ENCODE measurements around the gene UBE2F. TPM values are rescaled to one million over a fixed set of nuclear protein-coding genes. Genes with fewer than 3 reads are reported as not detected.
"Not testable (repeated sequence)": the region's sequence is repeated elsewhere in the genome, so short reads cannot be mapped to it uniquely, and the experiment has no call there.

The UBE2F gene
- total RNA-seq, 2 experiments from 2014 or later = 71.4 to 80.5 TPM

DNA sequence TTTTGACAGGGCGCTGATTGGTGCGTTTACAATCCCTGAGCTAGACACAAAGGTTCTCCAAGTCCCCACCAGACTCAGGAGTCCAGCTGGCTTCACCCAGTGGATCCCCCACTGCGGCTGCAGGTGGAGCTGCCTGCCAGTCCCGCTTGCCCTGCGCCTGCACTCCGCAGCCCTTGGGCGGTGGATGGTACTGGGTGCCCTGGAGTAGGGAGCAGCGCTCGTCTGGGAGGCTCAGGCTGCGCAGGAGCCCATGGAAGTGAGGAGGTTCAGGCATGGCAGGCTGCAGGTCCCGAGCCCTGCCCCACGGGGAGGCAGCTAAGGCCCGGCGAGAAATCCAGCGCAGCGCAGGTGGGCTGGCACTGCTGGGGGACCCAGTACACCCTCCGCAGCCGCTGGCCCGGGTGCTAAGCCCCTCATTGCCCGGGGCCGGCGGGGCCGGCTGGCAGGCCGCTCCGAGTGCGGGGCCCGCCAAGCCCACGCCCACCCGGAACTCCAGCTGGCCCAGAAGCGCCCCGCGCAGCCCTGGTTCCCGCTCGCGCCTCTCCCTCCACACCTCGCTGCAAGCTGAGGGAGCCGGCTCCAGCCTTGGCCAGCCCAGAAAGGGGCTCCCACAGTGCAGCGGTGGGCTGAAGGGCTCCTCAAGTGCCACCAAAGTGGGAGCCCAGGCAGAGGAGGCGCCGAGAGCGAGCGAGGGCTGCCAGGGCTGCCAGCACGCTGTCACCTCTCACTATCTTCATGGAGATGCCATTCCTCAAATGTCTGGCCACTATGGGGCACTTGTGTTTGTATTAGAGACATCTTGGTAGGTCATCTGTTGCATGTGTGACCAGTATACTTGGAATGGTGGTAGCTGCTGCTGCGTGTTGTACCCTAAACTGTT is 91.1 kb downstream of the UBE2F start:
- DNase-seq; H3K36me3 Mint-ChIP-seq (ENCODE audit: low read depth); H3K4me3 Mint-ChIP-seq; POLR2A ChIA-PET; H3K9me3 Mint-ChIP-seq; H3K27ac Mint-ChIP-seq: not testable (repeated sequence)
- H3K27me3 Mint-ChIP-seq = peaks cover 15% of the 10 kb centered on the region
- peaks cover 39% of the 10 kb centered on the region for H3K4me1 Mint-ChIP-seq
- CTCF ChIA-PET = interaction anchor here (1.1 kb wide), 1 partner anchor 16 kb away, joined by 3 read pairs; no protein-coding TSS in a partner anchor

GRCh38 chr2:238059505-238059904 is 92.7 kb downstream of the UBE2F start:
- peaks cover 3% of the 10 kb centered on the region for H3K9me3 Mint-ChIP-seq
- H3K27me3 Mint-ChIP-seq = peaks cover 9% of the 10 kb centered on the region
- peak overlapping the region; percentile 37 for H3K27ac Mint-ChIP-seq
- peaks cover 12% of the 10 kb centered on the region for H3K36me3 Mint-ChIP-seq (ENCODE audit: low read depth)
- CTCF ChIA-PET = interaction anchor here (0.6 kb wide), 1 partner anchor 1242 kb away, joined by 3 read pairs; no protein-coding TSS in a partner anchor
- DNase-seq = no peak
- POLR2A ChIA-PET = no interaction called here
- peaks cover 55% of the 10 kb centered on the region for H3K4me1 Mint-ChIP-seq
- peak overlapping the region; percentile 83 for H3K4me3 Mint-ChIP-seq

DNA sequence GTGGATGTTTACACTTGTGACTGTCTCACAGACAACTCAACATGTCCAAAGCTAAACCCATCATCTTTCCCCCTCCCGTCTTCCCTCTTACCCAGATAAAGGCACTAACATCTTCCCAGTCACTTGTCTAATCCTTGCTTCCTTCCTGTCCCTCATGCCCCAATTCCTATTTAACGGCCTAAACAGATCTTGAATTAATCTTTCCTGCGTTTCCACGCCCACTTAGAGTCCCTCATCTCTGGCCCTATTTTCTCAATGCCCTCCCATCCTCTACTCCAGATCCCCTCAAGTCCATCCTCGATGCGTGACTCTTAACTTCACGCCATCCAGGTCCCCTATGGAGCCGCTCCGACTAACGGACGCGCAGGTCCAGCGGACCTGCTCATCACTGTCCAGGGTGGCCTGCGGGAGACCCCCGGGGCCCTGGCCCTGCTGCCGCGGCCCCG is 93.3 kb downstream of the UBE2F start:
- Mint-ChIP-seq H3K9me3 (peaks cover 3% of the 10 kb centered on the region), H3K27ac (peak overlapping the region; percentile 87), H3K27me3 (peaks cover 9% of the 10 kb centered on the region), H3K36me3 (ENCODE audit: low read depth) (peaks cover 16% of the 10 kb centered on the region), H3K4me1 (peaks cover 58% of the 10 kb centered on the region), H3K4me3 (peak overlapping the region; percentile 83)
- POLR2A ChIA-PET = interaction anchor here (1.0 kb wide), 1 partner anchor 90 kb away, joined by 3 read pairs; no protein-coding TSS in a partner anchor
- CTCF ChIA-PET = no interaction called here
- DNase-seq = peak; percentile 9

- Mint-ChIP-seq H3K27ac (peak within 1 kb of the TSS; percentile 87), H3K27me3 (peaks cover 9% of the 10 kb centered on the region), H3K4me3 (peak within 1 kb of the TSS; percentile 83), H3K9me3 (peaks cover 3% of the 10 kb centered on the region), H3K36me3 (ENCODE audit: low read depth) (peaks cover 19% of the 10 kb centered on the region), H3K4me1 (peaks cover 60% of the 10 kb centered on the region)
- peak; percentile 96 for DNase-seq
- ChIA-PET POLR2A (interaction anchor here (1.0 kb wide), 1 partner anchor 91 kb away, joined by 3 read pairs; no protein-coding TSS in a partner anchor), CTCF (interaction anchor here (0.6 kb wide), 1 partner anchor 456 kb away, joined by 3 read pairs; no protein-coding TSS in a partner anchor)
Measured at GRCh38 chr2:238060542-238061314, 93.9 kb downstream of the UBE2F start, which contains the start of gene SCLY. SCLY (plus strand) TSS chr2:238061001; CDS start chr2:238061055, 54 bp downstream.

DNA sequence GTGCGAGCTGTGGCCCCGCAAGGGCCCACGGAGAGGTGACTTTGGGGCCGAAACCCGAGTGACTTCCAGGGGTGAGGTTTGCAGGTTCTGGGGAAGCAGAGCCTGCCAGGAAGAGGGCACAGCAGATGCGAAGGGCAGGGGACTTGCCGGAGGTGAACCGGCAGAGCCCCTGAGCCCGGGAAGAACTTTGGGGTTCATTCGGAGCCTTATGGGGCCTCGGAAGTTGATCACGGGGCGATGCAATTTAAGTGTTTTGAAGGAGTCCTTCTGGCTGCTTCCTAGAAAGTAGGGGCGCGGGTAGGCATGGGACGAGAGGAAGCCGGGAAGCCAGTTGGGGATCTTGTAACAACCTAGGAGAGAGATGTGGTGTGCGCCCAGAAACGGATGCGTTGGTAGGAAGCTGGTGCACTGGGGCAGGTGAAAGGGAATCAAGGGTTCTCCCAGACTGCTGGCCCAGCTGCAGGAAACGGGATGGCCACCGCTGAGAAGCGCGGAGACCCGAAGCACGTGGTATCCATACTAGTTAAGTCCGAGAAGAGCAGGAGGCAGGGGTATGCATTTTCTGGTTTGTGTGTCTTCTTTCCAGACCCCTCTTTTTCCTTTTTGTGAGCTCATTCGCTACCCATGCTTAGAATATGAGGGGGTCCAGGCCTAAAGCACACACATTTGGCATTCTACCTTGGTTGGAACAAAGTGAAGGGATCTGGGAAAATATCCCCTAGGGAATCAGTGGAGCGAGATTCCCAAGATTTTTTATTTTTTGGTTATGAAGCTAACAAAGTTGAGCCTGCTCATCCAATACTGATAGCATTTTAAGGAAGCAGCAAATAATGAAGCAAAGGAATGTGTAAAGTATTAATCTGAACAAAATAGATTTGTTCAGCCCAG is 94.7 kb downstream of the UBE2F start:
- Mint-ChIP-seq H3K36me3 (ENCODE audit: low read depth) (peaks cover 28% of the 10 kb centered on the region), H3K4me1 (peaks cover 60% of the 10 kb centered on the region), H3K4me3 (peak overlapping the region; percentile 83), H3K27me3 (peaks cover 5% of the 10 kb centered on the region), H3K9me3 (peaks cover 5% of the 10 kb centered on the region), H3K27ac (peak overlapping the region; percentile 83)
- ChIA-PET CTCF (interaction anchor here (0.6 to 1.1 kb wide), 3 partner anchors 13 to 457 kb away, joined by 3 to 4 read pairs (median 3); no protein-coding TSS in a partner anchor), POLR2A (interaction anchor here (1.0 kb wide), 1 partner anchor 92 kb away, joined by 3 read pairs; no protein-coding TSS in a partner anchor)
- peak; percentile 32 for DNase-seq

DNA sequence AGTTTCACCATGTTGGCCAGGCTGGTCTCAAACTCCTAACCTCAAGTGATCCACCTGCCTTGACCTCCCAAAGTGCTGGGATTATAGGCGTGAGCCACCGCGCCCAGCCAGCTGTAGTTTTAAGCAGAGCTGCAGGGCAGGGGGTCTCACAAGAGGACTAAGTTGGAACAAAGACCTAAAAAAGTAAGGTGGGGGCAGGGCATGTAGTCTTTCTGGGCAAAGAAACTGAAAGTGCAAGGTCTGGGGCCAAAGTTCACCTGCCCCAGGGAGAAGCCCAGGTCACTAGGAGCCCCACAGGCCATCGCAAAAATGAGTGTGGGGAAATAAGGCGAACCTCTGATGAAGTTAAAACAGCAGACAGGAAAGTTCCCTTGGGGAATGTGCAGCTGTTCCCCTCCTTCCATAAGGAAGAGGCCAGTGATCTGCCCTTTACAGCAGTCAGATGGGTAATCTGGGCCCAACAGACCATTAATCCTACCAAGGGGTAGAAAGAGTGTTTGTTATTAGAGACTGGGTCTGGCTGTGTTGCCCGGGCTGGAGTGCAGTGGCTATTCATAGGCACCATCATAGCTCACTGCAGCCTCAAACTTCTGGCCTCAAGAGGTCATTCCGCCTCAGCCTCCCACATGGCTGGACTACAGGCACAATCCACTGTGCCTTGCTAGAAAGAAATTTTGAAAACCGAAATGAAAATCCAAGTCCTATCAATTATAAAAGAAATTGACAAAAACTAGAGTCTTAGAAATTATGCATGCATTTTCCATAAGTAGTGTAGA is 96.8 kb downstream of the UBE2F start:
- Mint-ChIP-seq H3K27me3 (no peaks in the 10 kb centered on the region), H3K4me3 (no peak overlapping the region), H3K36me3 (ENCODE audit: low read depth) (peaks cover 47% of the 10 kb centered on the region), H3K27ac (no peak overlapping the region), H3K9me3 (peaks cover 9% of the 10 kb centered on the region), H3K4me1 (peaks cover 68% of the 10 kb centered on the region)
- ChIA-PET CTCF (interaction anchor here (0.5 kb wide), 1 partner anchor 14 kb away, joined by 4 read pairs; no protein-coding TSS in a partner anchor), POLR2A (no interaction called here)
- no peak for DNase-seq

DNA sequence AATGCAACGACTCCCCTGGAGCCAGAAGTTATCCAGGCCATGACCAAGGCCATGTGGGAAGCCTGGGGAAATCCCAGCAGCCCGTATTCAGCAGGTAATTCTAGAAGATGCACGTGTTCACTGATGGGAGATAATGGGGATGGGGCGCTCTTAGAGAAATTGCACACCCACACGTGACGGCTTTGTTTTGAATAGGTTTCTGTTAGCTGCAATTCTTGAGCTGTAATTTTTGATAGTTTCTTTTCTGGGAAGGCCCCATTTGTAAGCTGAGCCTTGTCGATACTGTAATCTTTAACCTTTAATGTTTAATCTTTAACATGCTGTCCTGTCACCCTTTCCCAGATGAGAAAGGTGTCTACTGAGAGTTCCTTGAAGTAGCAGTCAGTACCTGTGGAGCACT is 97.6 kb downstream of the UBE2F start:
- Mint-ChIP-seq H3K27ac (no peak overlapping the region), H3K36me3 (ENCODE audit: low read depth) (peaks cover 50% of the 10 kb centered on the region), H3K4me1 (peaks cover 70% of the 10 kb centered on the region), H3K27me3 (no peaks in the 10 kb centered on the region), H3K9me3 (peaks cover 9% of the 10 kb centered on the region), H3K4me3 (no peak overlapping the region)
- no peak for DNase-seq
- CTCF ChIA-PET = no interaction called here
- POLR2A ChIA-PET = no interaction called here

DNA sequence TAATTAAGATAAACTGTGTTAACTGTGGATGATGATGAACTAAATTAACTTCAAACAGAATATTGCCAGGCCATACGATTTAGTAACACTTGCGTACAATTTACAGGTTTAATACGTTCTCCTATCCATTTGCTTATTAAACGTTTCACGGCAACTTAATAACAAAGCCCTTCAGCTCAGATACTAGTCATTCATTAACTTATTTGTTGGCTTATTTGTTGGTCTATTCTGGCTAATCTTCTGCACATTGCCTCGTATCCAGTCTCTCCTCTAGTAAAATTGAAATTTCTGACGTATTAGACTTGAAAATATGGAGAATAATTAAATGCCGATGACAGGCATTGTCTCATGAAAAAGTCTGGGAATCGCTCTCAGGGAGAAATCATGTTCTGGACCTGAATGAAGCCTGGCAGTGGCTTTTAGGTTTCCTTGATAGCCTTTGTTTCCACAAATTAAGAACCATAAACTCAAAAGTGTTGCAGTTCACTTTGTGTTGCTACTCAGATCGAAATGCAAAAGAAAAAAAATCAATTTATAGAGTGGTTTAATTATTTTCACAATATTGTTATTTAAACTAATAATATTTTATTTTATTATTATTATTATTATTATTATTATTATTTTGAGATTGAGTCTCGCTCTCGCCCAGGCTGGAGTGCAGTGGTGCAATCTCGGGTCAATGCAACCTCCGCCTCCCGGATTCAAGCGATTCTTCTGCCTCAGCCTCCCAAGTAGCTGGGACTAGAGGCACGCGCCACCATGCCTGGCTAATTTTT is 98.4 kb downstream of the UBE2F start:
- peaks cover 9% of the 10 kb centered on the region for H3K9me3 Mint-ChIP-seq
- no peak overlapping the region for H3K27ac Mint-ChIP-seq
- H3K4me1 Mint-ChIP-seq = peaks cover 69% of the 10 kb centered on the region
- H3K27me3 Mint-ChIP-seq = no peaks in the 10 kb centered on the region
- H3K4me3 Mint-ChIP-seq = no peak overlapping the region
- ChIA-PET POLR2A (no interaction called here), CTCF (no interaction called here)
- H3K36me3 Mint-ChIP-seq (ENCODE audit: low read depth) = peaks cover 53% of the 10 kb centered on the region
- no peak for DNase-seq

DNA sequence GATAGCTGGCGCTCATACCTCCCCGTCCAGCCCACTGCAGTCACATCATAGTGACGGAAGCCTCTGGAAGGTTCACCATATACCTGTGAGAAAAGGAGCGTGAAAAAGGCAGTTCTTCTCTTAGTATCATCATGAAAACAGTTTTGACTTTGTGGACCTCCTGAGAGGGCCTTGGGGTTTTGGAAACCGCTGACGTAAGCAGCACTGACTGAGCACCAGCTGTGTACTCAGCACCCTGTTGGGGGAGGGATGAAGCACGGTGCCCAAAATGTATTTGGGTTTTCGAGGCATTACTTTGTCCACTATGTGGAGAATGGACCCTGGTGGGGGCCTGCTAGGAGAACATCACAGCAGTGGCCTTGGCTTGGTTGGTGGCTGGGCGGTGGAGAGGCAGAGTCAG is 99.4 kb downstream of the UBE2F start:
- ChIA-PET CTCF (no interaction called here), POLR2A (interaction anchor here (0.6 to 0.7 kb wide), 2 partner anchors 43 to 60 kb away, joined by 3 to 4 read pairs; no protein-coding TSS in a partner anchor)
- H3K4me3 Mint-ChIP-seq = no peak overlapping the region
- H3K9me3 Mint-ChIP-seq = peaks cover 9% of the 10 kb centered on the region
- H3K36me3 Mint-ChIP-seq (ENCODE audit: low read depth) = peaks cover 55% of the 10 kb centered on the region
- DNase-seq = no peak
- H3K27ac Mint-ChIP-seq = peak overlapping the region; percentile 14
- H3K27me3 Mint-ChIP-seq = no peaks in the 10 kb centered on the region
- H3K4me1 Mint-ChIP-seq = peaks cover 71% of the 10 kb centered on the region

DNA sequence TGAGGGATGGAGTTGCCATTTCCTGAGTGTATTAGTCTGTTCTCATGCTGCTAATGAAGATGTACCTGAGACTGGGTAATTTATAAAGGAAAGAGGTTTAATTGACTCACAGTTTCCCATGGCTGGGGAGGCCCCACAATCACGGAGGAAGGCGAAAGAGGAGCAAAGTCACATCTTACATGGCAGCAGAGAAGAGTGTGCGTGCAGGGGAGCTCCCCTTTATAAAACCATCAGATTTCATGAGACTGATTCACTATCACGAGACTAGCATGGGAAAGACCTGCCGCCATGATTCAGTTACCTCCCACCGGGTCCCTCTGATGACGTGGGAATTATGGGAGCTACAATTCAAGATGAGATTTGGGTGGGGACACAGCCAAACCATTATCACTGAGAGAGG is 99.9 kb downstream of the UBE2F start:
- DNase-seq, H3K27me3 Mint-ChIP-seq, CTCF ChIA-PET, H3K4me3 Mint-ChIP-seq, H3K9me3 Mint-ChIP-seq: not testable (repeated sequence)
- H3K27ac Mint-ChIP-seq = peak overlapping the region; percentile 14
- H3K36me3 Mint-ChIP-seq (ENCODE audit: low read depth) = peaks cover 57% of the 10 kb centered on the region
- peaks cover 67% of the 10 kb centered on the region for H3K4me1 Mint-ChIP-seq
- POLR2A ChIA-PET = interaction anchor here (0.7 kb wide), 1 partner anchor 42 kb away, joined by 4 read pairs; no protein-coding TSS in a partner anchor

DNA sequence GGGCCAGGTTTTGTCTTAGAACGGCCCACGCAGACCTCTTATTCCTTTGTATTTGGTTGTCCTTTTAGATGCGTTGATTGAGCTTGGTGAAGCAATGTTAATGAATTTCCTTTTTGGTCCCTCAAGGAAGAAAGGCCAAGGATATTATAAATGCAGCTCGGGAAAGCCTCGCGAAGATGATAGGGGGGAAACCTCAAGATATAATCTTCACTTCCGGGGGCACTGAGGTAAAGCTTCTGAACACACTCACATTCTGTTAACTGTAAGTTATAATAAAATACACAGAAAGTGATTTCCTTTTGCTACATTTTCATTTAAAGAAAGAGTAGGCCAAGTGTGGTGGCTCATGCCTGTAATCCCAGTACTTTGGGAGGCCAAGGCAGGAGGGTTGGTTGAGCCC is 101.1 kb downstream of the UBE2F start:
- peaks cover 60% of the 10 kb centered on the region for H3K4me1 Mint-ChIP-seq
- peaks cover 19% of the 10 kb centered on the region for H3K9me3 Mint-ChIP-seq
- H3K27me3 Mint-ChIP-seq = no peaks in the 10 kb centered on the region
- ChIA-PET POLR2A (no interaction called here), CTCF (interaction anchor here (1.1 kb wide), 2 partner anchors 15 to 17 kb away, joined by 4 read pairs; no protein-coding TSS in a partner anchor)
- H3K36me3 Mint-ChIP-seq (ENCODE audit: low read depth) = peaks cover 69% of the 10 kb centered on the region
- H3K4me3 Mint-ChIP-seq = no peak overlapping the region
- DNase-seq = no peak
- H3K27ac Mint-ChIP-seq = peak overlapping the region; percentile 1
